Small intestine (tissue), 7 donors: ENCODE data around the gene DSCAML1. TPM values are rescaled to one million over a fixed set of nuclear protein-coding genes. Genes with fewer than 3 reads are reported as not detected.
"Not testable (repeated sequence)": the region's sequence is repeated elsewhere in the genome, so short reads cannot be mapped to it uniquely, and the experiment has no call there.

Source experiments
- DNase-seq, 2 donors: peaks; one replicate each; pipeline versions ENCODE4 v3.0.0 to v3.0.0-alpha.2; 2013
- FAIRE-seq: peaks from 2 replicates; lab custom pipeline; 2012; peaks lifted over from hg19 to GRCh38; lab: Jason Lieb, UNC
- H3K27ac ChIP-seq, 3 donors: one replicate each; pipeline ENCODE4 v1.5.1; 2013; ENCODE audit warnings: low read length in 2 of 3, mild to moderate bottlenecking in 2 of 3, control low read depth in 1 of 3, inconsistent platforms in 1 of 3, low read depth in 1 of 3, moderate library complexity in 1 of 3
- H3K27me3 ChIP-seq, 3 donors: one replicate each; pipeline ENCODE4 v1.6.1; 2013; ENCODE audit warnings: low read length in 3 of 3, inconsistent platforms in 1 of 3; ENCODE audit not compliant: control insufficient read depth in 3 of 3, insufficient read depth in 3 of 3
- H3K36me3 ChIP-seq, 3 donors: one replicate each; pipeline ENCODE4 v1.6.1; 2013; ENCODE audit warnings: low read length in 3 of 3, inconsistent platforms in 1 of 3, low read depth in 1 of 3, mild to moderate bottlenecking in 1 of 3, moderate library complexity in 1 of 3; ENCODE audit not compliant: control insufficient read depth in 3 of 3, insufficient read depth in 2 of 3
- H3K4me1 ChIP-seq, 3 donors: one replicate each; pipeline ENCODE4 v1.6.1; 2013; ENCODE audit warnings: low read length in 2 of 3, inconsistent platforms in 1 of 3, low read depth in 1 of 3, mild to moderate bottlenecking in 1 of 3, moderate library complexity in 1 of 3; ENCODE audit not compliant: control insufficient read depth in 3 of 3, insufficient read depth in 2 of 3
- H3K4me3 ChIP-seq, 3 donors: one replicate each; pipeline ENCODE4 v1.5.1; 2013; ENCODE audit warnings: low read length in 3 of 3, control low read depth in 1 of 3, inconsistent platforms in 1 of 3, low read depth in 1 of 3, mild to moderate bottlenecking in 1 of 3, moderate library complexity in 1 of 3
- H3K9me3 ChIP-seq, 2 donors: one replicate each; pipeline ENCODE4 v1.6.1; 2013; ENCODE audit warnings: low read depth in 1 of 2, low read length in 1 of 2; ENCODE audit not compliant: control insufficient read depth in 2 of 2, insufficient read depth in 1 of 2
- WGBS, 3 donors: extraction: QIAGEN DNeasy Blood & Tissue Kit; methylation state at CpG; one replicate each; pipeline ENCODE4 v1.1.7; 2013; 5-methylcytosine and 5-hydroxymethylcytosine counted together
- polyA plus RNA-seq, 4 donors: library from polyadenylated mRNA; stranded (reverse) in 3 of 4; unstranded in 1 of 4; fragments of 200-250 nt in 3 of 4; fragments of 120-200 nt in 1 of 4; gene quantifications; one replicate each; pipeline versions ENCODE4 v1.2.1 to v1.2.3, GENCODE V29; 2013
- donor health status: healthy with polysubstance abuse.
- donor health status: control.
- donor health status: control.
- donor health status: Bipolar disorder and iron deficiency.
- donor health status: healthy.

Gene DSCAML1
- polyA plus RNA-seq, 4 donors, result under 0.01 to 3.3 (median 0.22) TPM; not detected in 1

GRCh38 chr11:117459123-117459978, 337.7 kb downstream of the DSCAML1 start:
- peaks cover 0 to 7% of the 10 kb centered on the region in 2 donors for H3K9me3 ChIP-seq
- H3K27ac ChIP-seq, result no peak overlapping the region
- DNase-seq, result no peak
- 80 to 84% (median 81%) methylated on average over 16 of the region's 16 CpGs for WGBS, 3 donors
- H3K4me3 ChIP-seq, result no peak overlapping the region
- H3K36me3 ChIP-seq, result no peaks in the 10 kb centered on the region
- H3K27me3 ChIP-seq, result no peaks in the 10 kb centered on the region
- FAIRE-seq, result no peak
- H3K4me1 ChIP-seq, result no peaks in the 10 kb centered on the region

- H3K27ac ChIP-seq, result no peak overlapping the region
- DNase-seq (peak in 1 of 2 donors; percentile 19), FAIRE-seq (no peak)
- no peaks in the 10 kb centered on the region for H3K4me1 ChIP-seq
- no peak overlapping the region for H3K4me3 ChIP-seq
- 79 to 88% (median 84%) methylated on average over 22 of the region's 22 CpGs for WGBS, 3 donors
- H3K36me3 ChIP-seq, result no peaks in the 10 kb centered on the region
- no peaks in the 10 kb centered on the region for H3K27me3 ChIP-seq
- H3K9me3 ChIP-seq, result peaks cover 0 to 13% of the 10 kb centered on the region in 2 donors
These were observed 338.5 kb downstream of the DSCAML1 start for GRCh38 chr11:117458275-117459122.

DNA sequence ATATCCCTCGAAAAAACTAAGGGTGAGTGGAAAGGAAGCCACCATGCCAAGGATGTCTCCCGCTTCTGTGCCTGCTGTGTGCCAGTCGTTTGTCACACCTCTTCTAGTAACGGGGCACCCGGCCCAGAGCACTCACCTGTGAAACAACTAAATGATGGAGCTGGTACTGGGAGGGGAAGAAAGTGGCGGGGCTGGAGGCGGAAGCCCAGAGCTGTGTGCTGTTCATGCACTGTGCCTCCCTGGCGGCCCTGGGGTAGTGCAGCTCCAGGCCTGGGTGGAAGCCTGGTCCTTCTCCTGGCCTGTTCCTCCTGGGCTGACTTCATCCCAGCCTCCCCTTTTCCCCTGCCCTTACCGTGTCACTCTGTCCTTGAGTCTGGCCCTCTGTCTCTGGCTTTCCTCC, 339.2 kb downstream of the DSCAML1 start:
- no peaks in the 10 kb centered on the region for H3K27me3 ChIP-seq
- DNase-seq (no peak), FAIRE-seq (no peak)
- no peaks in the 10 kb centered on the region for H3K4me1 ChIP-seq
- H3K36me3 ChIP-seq, result no peaks in the 10 kb centered on the region
- peaks cover 0 to 13% of the 10 kb centered on the region in 2 donors for H3K9me3 ChIP-seq
- H3K27ac ChIP-seq, result no peak overlapping the region
- H3K4me3 ChIP-seq, result no peak overlapping the region
- WGBS, 3 donors, result 54 to 80% (median 70%) methylated on average over 7 to 9 of the region's 9 CpGs

GRCh38 chr11:117457031-117457785, 339.8 kb downstream of the DSCAML1 start:
- Histone ChIP-seq H3K36me3 (no peaks in the 10 kb centered on the region), H3K27me3 (no peaks in the 10 kb centered on the region), H3K4me1 (no peaks in the 10 kb centered on the region), H3K27ac (no peak overlapping the region), H3K4me3 (no peak overlapping the region), H3K9me3 (peaks cover 0 to 13% of the 10 kb centered on the region in 2 donors)
- FAIRE-seq (no peak), DNase-seq (no peak)
- 64 to 79% (median 72%) methylated on average over 15 of the region's 15 CpGs for WGBS, 3 donors

DNA sequence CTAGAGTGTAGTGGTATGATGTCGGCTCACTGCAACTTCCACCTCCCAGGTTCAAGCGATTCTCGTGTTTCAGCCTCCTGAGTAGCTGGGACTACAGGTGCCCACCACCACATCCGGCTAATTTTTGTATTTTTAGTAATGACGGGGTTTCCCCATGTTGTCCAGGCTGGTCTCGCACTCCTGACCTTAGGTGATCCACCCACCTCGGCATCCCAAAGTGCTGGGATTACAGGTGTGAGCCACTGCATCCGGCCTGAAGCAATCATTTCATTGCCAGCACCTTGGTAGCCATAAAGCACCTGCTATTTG, 340.3 kb downstream of the DSCAML1 start:
- not testable (repeated sequence) for H3K4me1 ChIP-seq, H3K27me3 ChIP-seq, H3K4me3 ChIP-seq, FAIRE-seq, H3K36me3 ChIP-seq, DNase-seq, H3K27ac ChIP-seq
- WGBS, 3 donors, result 81 to 91% (median 86%) methylated on average over 8 of the region's 8 CpGs
- peaks cover 0 to 13% of the 10 kb centered on the region in 2 donors for H3K9me3 ChIP-seq

DNA sequence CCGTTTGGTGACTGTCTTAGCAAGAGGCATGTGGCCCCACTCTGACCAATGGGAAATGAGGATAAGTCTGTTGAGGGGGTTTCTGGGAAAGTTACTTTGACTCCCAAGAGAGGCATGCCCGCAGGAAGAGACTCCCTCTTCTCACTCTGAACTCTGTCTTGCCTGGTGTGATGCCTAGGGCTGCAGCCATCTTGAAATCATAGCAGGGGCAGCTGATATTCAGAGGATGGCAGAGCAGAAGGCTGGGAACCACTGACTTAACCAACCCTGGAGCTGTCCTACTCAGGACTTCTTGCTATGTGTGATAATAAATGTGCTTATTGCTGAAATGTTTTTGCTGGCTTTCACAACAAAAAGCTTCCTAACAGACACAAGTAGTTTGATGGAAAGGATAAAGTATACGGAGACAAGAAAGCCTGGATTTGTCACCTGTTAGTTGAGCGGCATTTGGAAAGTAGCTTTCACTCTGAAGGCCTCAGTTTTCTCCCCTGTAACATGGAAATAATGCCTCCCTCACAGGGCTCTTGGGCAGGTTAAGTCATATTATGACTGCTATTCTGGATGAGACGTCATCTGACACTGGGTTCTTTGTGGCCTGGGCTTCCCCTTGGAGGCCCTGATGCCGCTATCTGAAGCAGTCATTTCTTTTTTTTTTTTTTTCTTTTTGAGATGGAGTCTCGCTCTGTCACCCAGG, 340.8 kb downstream of the DSCAML1 start:
- WGBS, 3 donors, result 79 to 85% (median 82%) methylated on average over 7 of the region's 7 CpGs
- H3K27ac ChIP-seq, result no peak overlapping the region
- no peaks in the 10 kb centered on the region for H3K27me3 ChIP-seq
- peaks cover 0 to 13% of the 10 kb centered on the region in 2 donors for H3K9me3 ChIP-seq
- no peaks in the 10 kb centered on the region for H3K4me1 ChIP-seq
- H3K36me3 ChIP-seq, result no peaks in the 10 kb centered on the region
- no peak for DNase-seq
- no peak for FAIRE-seq
- H3K4me3 ChIP-seq, result no peak overlapping the region

- FAIRE-seq, result no peak
- H3K4me3 ChIP-seq, result no peak overlapping the region
- WGBS, 3 donors, result 72 to 90% (median 88%) methylated on average over 1 of the region's 1 CpG
- peaks cover 0 to 3% (median 0%) of the 10 kb centered on the region in 3 donors for H3K36me3 ChIP-seq
- no peak for DNase-seq
- no peaks in the 10 kb centered on the region for H3K4me1 ChIP-seq
- H3K27ac ChIP-seq, result no peak overlapping the region
- H3K9me3 ChIP-seq, result peaks cover 0 to 13% of the 10 kb centered on the region in 2 donors
- no peaks in the 10 kb centered on the region for H3K27me3 ChIP-seq
These were observed 342.5 kb downstream of the DSCAML1 start for GRCh38 chr11:117454564-117454917.
